ENCODE results near the gene PTGIR. TPM values are rescaled to one million over a fixed set of nuclear protein-coding genes. Genes with fewer than 3 reads are reported as not detected.

The PTGIR gene
- total RNA-seq, 4 donors from 2014 or later = 0.55 to 2.4 (median 2.2) TPM; not detected in 1

- intact Hi-C loops (cut with DNase I; ENCODE audit: low total_unique reads) (loop anchor here (5.0 kb wide), 1 partner anchor 58 kb away; the partner anchor contains the start of gene CALM3), in situ Hi-C loops (cut with MboI; ENCODE audit: low pct_ligation_motif_present in 1 of 4, low pct_unique_long_range_greater_than_20kb in 1 of 4, low sequenced_read_pairs in 3 of 4) (loop anchor here in 2 of 4 donors (5.0 kb wide), 2 partner anchors 43 to 48 kb away; no protein-coding TSS in a partner anchor)
- 0 to 9% methylated on average over 2 to 14 of the region's 14 CpGs for WGBS, 2 donors (ENCODE audit: low coverage in 1 of 2)
- no peak for TF ChIP-seq POLR2AphosphoS5 (IDR thresholded peaks at IDR 0.05)
- TF ChIP-seq POLR2A (IDR thresholded peaks at IDR 0.05) = no peak
- no peak for TF ChIP-seq EP300 (IDR thresholded peaks at IDR 0.05; ENCODE audit: low read depth)
- no peak for TF ChIP-seq CTCF (IDR thresholded peaks at IDR 0.05)
- no peak for DNase-seq
- peaks cover 32% of the 10 kb centered on the region for H3K27me3 ChIP-seq
- H3K4me3 ChIP-seq = peak overlapping the region; percentile 44 to 58 (median 56)
- no peaks in the 10 kb centered on the region for H3K36me3 ChIP-seq
- no peaks in the 10 kb centered on the region for H3K9me3 ChIP-seq
- H3K4me1 ChIP-seq = peaks cover 4 to 40% (median 16%) of the 10 kb centered on the region in 4 donors
- H3K27ac ChIP-seq = peak overlapping the region; percentile 69 to 94 (median 82)
These were observed 35.2 kb upstream of the PTGIR start for GRCh38 chr19:46660008-46660517.

GRCh38 chr19:46659151-46660007, 34.5 kb upstream of the PTGIR start:
- TF ChIP-seq CTCF (IDR thresholded peaks at IDR 0.05) = no peak
- no peak for TF ChIP-seq POLR2AphosphoS5 (IDR thresholded peaks at IDR 0.05)
- TF ChIP-seq EP300 (IDR thresholded peaks at IDR 0.05; ENCODE audit: low read depth) = no peak
- no peak for TF ChIP-seq POLR2A (IDR thresholded peaks at IDR 0.05)
- peak; percentile 31 for DNase-seq
- Histone ChIP-seq H3K36me3 (no peaks in the 10 kb centered on the region), H3K27ac (peak overlapping the region; percentile 69 to 94 (median 82)), H3K4me3 (peak overlapping the region; percentile 44 to 58 (median 56)), H3K27me3 (peaks cover 39% of the 10 kb centered on the region), H3K4me1 (peaks cover 4 to 45% (median 19%) of the 10 kb centered on the region in 4 donors), H3K9me3 (no peaks in the 10 kb centered on the region)
- intact Hi-C loops (cut with DNase I; ENCODE audit: low total_unique reads) = loop anchor here (5.0 kb wide), 1 partner anchor 57 kb away; the partner anchor contains the start of gene CALM3
- 3 to 6% methylated on average over 8 to 21 of the region's 28 CpGs for WGBS, 2 donors (ENCODE audit: low coverage in 1 of 2)
- in situ Hi-C loops (cut with MboI; ENCODE audit: low pct_ligation_motif_present in 1 of 4, low pct_unique_long_range_greater_than_20kb in 1 of 4, low sequenced_read_pairs in 3 of 4) = loop anchor here in 2 of 4 donors (5.0 kb wide), 2 partner anchors 42 to 47 kb away; no protein-coding TSS in a partner anchor

GRCh38 chr19:46656541-46656940, 31.7 kb upstream of the PTGIR start:
- Histone ChIP-seq H3K27me3 (peaks cover 40% of the 10 kb centered on the region), H3K27ac (peak overlapping the region in 3 of 4 donors; percentile 25 to 34 (median 27)), H3K4me1 (peaks cover 0 to 44% (median 19%) of the 10 kb centered on the region in 4 donors), H3K9me3 (no peaks in the 10 kb centered on the region), H3K36me3 (no peaks in the 10 kb centered on the region), H3K4me3 (no peak overlapping the region)
- 85 to 94% methylated on average over 5 of the region's 5 CpGs for WGBS, 2 donors (ENCODE audit: low coverage in 1 of 2)
- in situ Hi-C loops (cut with MboI; ENCODE audit: low pct_ligation_motif_present in 1 of 4, low pct_unique_long_range_greater_than_20kb in 1 of 4, low sequenced_read_pairs in 3 of 4) (no loop called here), intact Hi-C loops (cut with DNase I; ENCODE audit: low total_unique reads) (no loop called here)
- DNase-seq = no peak
- TF ChIP-seq EP300 (IDR thresholded peaks at IDR 0.05; ENCODE audit: low read depth) = no peak
- no peak for TF ChIP-seq CTCF (IDR thresholded peaks at IDR 0.05)
- no peak for TF ChIP-seq POLR2AphosphoS5 (IDR thresholded peaks at IDR 0.05)
- TF ChIP-seq POLR2A (IDR thresholded peaks at IDR 0.05) = no peak

GRCh38 chr19:46654621-46655152, 29.8 kb upstream of the PTGIR start:
- in situ Hi-C loops (cut with MboI; ENCODE audit: low pct_ligation_motif_present in 1 of 4, low pct_unique_long_range_greater_than_20kb in 1 of 4, low sequenced_read_pairs in 3 of 4) = no loop called here
- 13 to 41% methylated on average over 9 to 14 of the region's 16 CpGs for WGBS, 2 donors (ENCODE audit: low coverage in 1 of 2)
- TF ChIP-seq POLR2A (IDR thresholded peaks at IDR 0.05) (no peak), CTCF (IDR thresholded peaks at IDR 0.05) (no peak), POLR2AphosphoS5 (IDR thresholded peaks at IDR 0.05) (no peak), EP300 (IDR thresholded peaks at IDR 0.05; ENCODE audit: low read depth) (no peak)
- Histone ChIP-seq H3K36me3 (no peaks in the 10 kb centered on the region), H3K9me3 (no peaks in the 10 kb centered on the region), H3K27ac (peak overlapping the region; percentile 48 to 85 (median 78)), H3K27me3 (peaks cover 40% of the 10 kb centered on the region), H3K4me3 (no peak overlapping the region), H3K4me1 (peaks cover 0 to 33% (median 10%) of the 10 kb centered on the region in 4 donors)
- intact Hi-C loops (cut with DNase I; ENCODE audit: low total_unique reads) = no loop called here
- DNase-seq = no peak

Measured in transverse colon (tissue), 4 donors.